ENCODE measurements around the gene SMG6.

SMG6 gene

GRCh38 chr17:2174014-2174413 lies 129.6 kb downstream of the SMG6 start:
- no peak for TF ChIP-seq CTCF (IDR thresholded peaks at IDR 0.05)

- TF ChIP-seq CTCF (IDR thresholded peaks at IDR 0.05): no peak
These were observed 130.6 kb downstream of the SMG6 start for GRCh38 chr17:2172999-2173398.

DNA sequence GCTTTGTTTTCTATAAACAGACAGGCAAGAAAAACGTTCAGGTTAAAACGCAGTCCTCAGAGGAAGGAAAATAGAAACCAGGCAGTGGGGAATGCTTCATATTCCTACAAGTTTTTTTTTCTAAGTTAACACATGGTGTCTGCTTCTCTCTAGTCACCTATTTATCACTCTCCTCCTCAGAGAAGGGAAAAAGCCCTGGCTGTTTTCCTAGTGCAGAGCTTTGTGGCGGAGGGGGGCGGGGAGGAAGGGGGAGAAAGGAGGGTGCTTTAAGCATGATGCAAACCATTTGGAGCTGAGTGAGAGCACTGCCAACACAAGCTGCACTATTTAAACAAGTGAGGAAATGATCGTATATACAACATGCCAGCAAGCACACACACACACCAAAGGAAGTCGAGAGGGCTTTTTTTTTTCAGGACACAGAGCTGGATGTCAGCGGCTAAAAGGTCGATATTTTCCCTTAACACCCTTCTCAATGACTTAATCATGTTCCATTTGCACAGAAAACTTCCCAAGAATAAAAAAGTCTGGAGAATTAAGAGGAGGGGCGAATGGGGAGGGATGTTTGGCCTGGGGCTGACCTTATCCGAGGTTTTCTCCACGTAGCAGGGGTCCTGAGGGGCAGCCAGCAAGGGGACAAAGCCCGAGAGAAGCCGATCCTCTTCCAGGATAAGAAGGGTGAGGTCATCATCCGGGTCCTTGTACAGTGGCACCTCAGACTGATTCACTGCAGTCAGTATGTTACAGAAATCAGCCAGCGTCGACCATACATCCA lies 131.3 kb downstream of the SMG6 start:
- TF ChIP-seq CTCF (IDR thresholded peaks at IDR 0.05): no peak

- TF ChIP-seq CTCF (IDR thresholded peaks at IDR 0.05): no peak
These were observed 131.9 kb downstream of the SMG6 start for GRCh38 chr17:2171702-2172076.

DNA sequence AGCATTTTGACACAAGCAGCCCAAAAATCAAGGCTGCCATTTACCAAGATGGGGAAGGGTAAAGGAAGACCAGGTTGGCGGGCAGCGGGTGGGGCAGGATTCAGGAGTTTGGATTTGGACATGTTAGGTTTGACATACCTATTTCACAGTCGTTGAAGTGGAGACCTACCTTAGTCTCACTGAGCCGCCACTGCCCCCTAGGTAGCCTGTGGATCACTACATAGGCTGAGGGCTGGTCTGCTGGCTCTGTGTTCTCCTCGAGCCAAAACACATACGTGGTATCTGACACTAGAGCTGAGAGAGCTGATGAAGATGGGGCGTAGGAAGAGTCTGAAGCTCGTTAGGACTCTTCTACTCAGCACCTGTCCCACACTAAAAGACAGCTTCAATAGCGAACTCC lies 133.6 kb downstream of the SMG6 start:
- no peak for TF ChIP-seq CTCF (IDR thresholded peaks at IDR 0.05)

DNA sequence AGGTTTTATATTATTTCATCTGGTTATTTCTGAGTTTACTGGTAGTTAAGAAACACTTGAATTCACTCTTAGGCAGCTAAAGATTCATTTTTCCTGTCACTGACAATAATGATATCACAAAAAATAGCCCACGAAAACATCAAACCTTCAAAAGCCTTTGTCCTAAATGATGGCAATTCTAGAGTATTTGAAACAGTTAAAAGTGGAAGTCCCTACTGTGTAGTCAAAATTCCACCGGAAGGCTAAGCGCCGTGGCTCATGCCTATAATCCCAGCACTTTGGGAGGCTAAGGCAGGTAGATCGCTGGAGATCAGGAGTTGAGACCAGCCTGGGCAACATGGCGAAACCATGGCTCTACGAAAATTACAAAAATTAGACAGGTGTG lies 145.2 kb downstream of the SMG6 start:
- TF ChIP-seq CTCF (IDR thresholded peaks at IDR 0.05): no peak

DNA sequence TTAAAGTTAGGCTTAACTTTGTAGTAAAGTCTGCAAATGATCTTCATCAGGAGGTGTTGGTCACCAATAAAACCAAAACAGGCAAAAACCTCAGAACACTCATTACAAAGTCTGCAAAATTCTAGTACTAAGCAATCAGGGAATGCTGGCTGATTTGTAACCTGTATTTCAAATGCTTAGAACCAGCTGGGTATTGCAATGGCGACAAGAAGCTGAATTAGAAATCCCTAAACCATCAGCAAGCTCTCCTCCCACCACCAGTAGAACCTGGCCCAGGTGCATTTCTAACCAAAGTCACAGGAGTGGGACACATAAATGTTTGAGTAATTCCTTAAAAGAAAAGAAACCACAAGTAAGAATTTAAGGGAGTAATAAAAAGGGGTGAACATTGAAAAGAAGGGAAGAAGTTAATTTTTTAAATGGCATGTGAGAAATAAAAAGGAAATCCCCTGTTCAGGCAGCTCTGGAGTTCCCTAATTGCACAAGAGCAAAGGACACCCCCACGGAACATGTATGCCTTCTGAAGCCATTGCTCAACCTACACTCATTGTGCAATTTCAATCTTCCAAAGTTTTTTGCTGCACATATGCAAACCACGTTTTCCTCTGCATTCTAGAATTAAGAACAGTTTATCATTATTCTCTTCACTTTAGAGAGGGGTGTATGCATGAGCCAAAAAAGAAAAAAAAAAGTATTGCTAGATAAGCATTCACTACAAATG lies 145.8 kb downstream of the SMG6 start:
- TF ChIP-seq CTCF (IDR thresholded peaks at IDR 0.05): no peak
